Measurements from ENCODE around the gene STRADB. TPM values are rescaled to one million over a fixed set of nuclear protein-coding genes. Genes with fewer than 3 reads are reported as not detected.

Gene STRADB
- total RNA-seq, 4 donors from 2014 or later, result 90.6 to 187 (median 129) TPM

DNA sequence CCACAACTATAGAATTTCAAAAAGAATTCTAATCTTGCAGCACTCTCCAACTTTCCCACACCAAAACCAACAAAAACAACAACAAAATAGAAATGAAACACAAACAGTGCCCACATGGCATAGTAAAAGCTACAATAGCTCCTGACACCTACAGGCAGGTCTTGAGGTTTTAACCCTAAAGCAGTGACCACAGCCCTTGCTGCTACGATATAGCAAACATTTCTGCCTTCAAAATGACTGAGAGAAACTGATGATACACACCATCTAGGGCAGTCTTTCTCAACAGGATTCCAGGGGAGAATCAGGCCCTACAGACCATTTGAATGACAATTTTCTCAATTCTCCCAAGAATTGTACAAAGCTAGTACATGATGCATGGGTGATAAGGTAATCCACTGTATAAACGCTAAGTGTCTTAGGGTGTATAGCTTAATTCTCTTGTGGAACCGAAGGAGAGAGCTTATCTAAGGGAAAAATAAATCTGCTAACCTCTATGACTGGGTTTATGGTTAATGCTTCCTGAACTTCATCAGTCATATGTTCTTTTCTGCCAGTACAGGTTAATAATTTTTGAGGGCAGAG, 46.8 kb upstream of the STRADB start:
- TF ChIP-seq POLR2A (IDR thresholded peaks at IDR 0.05), result no peak
- TF ChIP-seq, protein P1, sequence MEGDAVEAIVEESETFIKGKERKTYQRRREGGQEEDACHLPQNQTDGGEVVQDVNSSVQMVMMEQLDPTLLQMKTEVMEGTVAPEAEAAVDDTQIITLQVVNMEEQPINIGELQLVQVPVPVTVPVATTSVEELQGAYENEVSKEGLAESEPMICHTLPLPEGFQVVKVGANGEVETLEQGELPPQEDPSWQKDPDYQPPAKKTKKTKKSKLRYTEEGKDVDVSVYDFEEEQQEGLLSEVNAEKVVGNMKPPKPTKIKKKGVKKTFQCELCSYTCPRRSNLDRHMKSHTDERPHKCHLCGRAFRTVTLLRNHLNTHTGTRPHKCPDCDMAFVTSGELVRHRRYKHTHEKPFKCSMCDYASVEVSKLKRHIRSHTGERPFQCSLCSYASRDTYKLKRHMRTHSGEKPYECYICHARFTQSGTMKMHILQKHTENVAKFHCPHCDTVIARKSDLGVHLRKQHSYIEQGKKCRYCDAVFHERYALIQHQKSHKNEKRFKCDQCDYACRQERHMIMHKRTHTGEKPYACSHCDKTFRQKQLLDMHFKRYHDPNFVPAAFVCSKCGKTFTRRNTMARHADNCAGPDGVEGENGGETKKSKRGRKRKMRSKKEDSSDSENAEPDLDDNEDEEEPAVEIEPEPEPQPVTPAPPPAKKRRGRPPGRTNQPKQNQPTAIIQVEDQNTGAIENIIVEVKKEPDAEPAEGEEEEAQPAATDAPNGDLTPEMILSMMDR (IDR thresholded peaks at IDR 0.05 in 4 of 5, conservative IDR thresholded peaks at IDR 0.05 in 1 of 5), result no peak
- no peaks in the 10 kb centered on the region for H3K9me3 ChIP-seq
- H3K36me3 ChIP-seq, result no peaks in the 10 kb centered on the region
- ATAC-seq (no peak), DNase-seq (no peak)
- peak overlapping the region in 2 of 4 donors; percentile 64 to 67 for H3K27ac ChIP-seq
- peaks cover 57 to 69% of the 10 kb centered on the region in 2 donors for H3K4me1 ChIP-seq
- no peaks in the 10 kb centered on the region for H3K27me3 ChIP-seq
- intact Hi-C loops (cut with DNase I; ENCODE audit: low total_unique reads) (loop anchor here (10.0 kb wide), 1 partner anchor 240 kb away; the partner anchor contains the start of gene TMEM237), in situ Hi-C loops (cut with MboI; ENCODE audit: low sequenced_read_pairs in 4 of 4) (no loop called here)
- H3K4me3 ChIP-seq, result no peak overlapping the region

DNA sequence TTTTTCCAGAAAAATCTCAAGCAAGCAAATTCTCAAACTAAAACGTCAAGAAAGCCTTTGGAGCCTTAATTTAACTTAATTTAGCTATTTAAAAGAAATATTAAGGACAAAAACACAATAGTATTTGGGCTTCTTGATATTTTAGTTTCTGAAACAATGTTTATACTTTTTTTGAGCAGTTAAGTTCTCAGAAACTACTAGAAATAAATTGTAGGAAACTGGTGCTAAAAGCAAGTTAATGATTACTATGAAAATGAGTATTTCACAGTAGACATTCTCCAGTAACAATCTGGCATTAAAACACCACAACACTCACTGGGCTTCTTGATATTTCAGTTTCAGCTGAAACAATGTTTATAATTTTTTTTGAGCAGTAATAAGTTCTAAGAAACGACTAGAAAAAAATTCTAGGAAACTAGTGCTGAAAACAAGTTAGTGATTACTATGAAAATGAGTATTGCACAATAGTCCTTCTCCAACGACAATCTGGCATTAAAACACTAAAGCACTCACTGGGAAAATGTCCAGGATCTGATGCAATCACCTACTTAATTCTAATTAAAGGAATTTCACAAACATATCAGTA, 45.4 kb upstream of the STRADB start:
- Histone ChIP-seq H3K27ac (peak overlapping the region; percentile 63 to 67 (median 64)), H3K36me3 (no peaks in the 10 kb centered on the region), H3K9me3 (no peaks in the 10 kb centered on the region), H3K27me3 (no peaks in the 10 kb centered on the region), H3K4me3 (peak overlapping the region in 1 of 4 donors; percentile 21), H3K4me1 (peaks cover 64 to 66% of the 10 kb centered on the region in 2 donors)
- ATAC-seq (peak; percentile 70 to 78), DNase-seq (peak in 1 of 2 donors; percentile 14)
- intact Hi-C loops (cut with DNase I; ENCODE audit: low total_unique reads) (loop anchor here (10.0 kb wide), 1 partner anchor 239 kb away; the partner anchor contains the start of gene TMEM237), in situ Hi-C loops (cut with MboI; ENCODE audit: low sequenced_read_pairs in 4 of 4) (no loop called here)
- TF ChIP-seq POLR2A (IDR thresholded peaks at IDR 0.05), result no peak
- TF ChIP-seq, protein P1 (IDR thresholded peaks at IDR 0.05 in 4 of 5, conservative IDR thresholded peaks at IDR 0.05 in 1 of 5), result no peak

DNA sequence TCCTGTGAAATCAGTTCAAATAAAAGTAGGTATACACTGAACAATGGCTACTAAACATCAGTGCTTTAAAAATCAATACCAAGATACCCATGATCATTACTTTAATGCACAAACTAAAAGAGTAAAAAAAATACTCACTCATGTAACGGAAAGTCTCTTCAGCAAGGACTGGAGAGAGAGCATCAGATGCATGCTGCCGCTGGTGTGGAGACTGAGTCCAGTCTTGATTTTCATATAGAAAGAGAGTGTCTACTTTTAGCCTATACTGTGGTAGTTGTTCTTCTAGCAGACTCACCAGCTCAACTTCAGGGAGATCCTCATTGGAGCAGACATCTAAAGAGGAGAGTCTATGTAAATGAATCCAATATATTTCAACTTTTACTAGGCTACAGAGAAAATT, 44.3 kb upstream of the STRADB start:
- no peak for TF ChIP-seq POLR2A (IDR thresholded peaks at IDR 0.05)
- TF ChIP-seq, protein P1 (IDR thresholded peaks at IDR 0.05 in 4 of 5, conservative IDR thresholded peaks at IDR 0.05 in 1 of 5), result no peak
- in situ Hi-C loops (cut with MboI; ENCODE audit: low sequenced_read_pairs in 4 of 4), result no loop called here
- H3K27ac ChIP-seq, result peak overlapping the region; percentile 63 to 67 (median 64)

DNA sequence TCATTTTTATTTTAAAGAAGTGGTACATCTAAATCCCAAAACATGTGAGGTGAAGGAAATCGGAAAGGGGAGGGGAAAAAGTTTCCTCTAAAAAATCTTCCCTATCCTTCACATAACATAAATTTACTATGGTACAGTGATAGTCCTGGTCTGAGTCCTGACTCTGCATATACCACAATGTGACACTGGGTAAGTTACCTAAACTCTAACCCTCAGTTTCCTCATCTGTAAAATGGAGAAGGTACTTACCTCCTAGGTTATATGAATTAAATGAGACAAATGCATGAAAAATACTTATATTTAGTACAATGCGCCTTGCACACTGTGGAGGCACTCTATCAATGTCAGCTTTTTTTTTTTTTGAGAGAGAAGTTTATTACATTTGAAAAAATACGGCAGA, 42.6 kb upstream of the STRADB start:
- Histone ChIP-seq H3K9me3 (no peaks in the 10 kb centered on the region), H3K27me3 (no peaks in the 10 kb centered on the region), H3K4me3 (no peak overlapping the region), H3K27ac (no peak overlapping the region), H3K36me3 (no peaks in the 10 kb centered on the region), H3K4me1 (peaks cover 64 to 66% of the 10 kb centered on the region in 2 donors)
- ATAC-seq (no peak), DNase-seq (no peak)
- in situ Hi-C loops (cut with MboI; ENCODE audit: low sequenced_read_pairs in 4 of 4), result no loop called here
- intact Hi-C loops (cut with DNase I; ENCODE audit: low total_unique reads), result loop anchor here (10.0 kb wide), 1 partner anchor 236 kb away; the partner anchor contains the start of gene TMEM237
- TF ChIP-seq POLR2A (IDR thresholded peaks at IDR 0.05), result no peak
- TF ChIP-seq, protein P1 (IDR thresholded peaks at IDR 0.05 in 4 of 5, conservative IDR thresholded peaks at IDR 0.05 in 1 of 5), result no peak

More for the DNA sequence above, 44.3 kb upstream of the STRADB start:
- Histone ChIP-seq H3K27me3 (no peaks in the 10 kb centered on the region), H3K9me3 (no peaks in the 10 kb centered on the region), H3K36me3 (no peaks in the 10 kb centered on the region), H3K4me3 (peak overlapping the region in 1 of 4 donors; percentile 21), H3K4me1 (peaks cover 64 to 65% of the 10 kb centered on the region in 2 donors)
- ATAC-seq (no peak), DNase-seq (no peak)
- intact Hi-C loops (cut with DNase I; ENCODE audit: low total_unique reads), result loop anchor here (10.0 kb wide), 1 partner anchor 238 kb away; the partner anchor contains the start of gene TMEM237

All from gastrocnemius medialis (tissue), 4 donors.